H1 (cell line): ENCODE data around the gene BNC2.

Experiments
- CTCF ChIP-seq, 3 experiments: IDR thresholded peaks; 1 replicate in 2 of 3; 2 replicates in 1 of 3; pipeline versions ENCODE4 v1.5.1 to v1.6.1; 2011; ENCODE audit warnings: low read length in 3 of 3, mild to moderate bottlenecking in 3 of 3, inconsistent platforms in 2 of 3, low read depth in 1 of 3, moderate library complexity in 1 of 3; ENCODE audit not compliant: insufficient read depth in 1 of 3; ENCODE audit errors: control extremely low read depth in 1 of 3
- GABPA ChIP-seq: IDR thresholded peaks from 2 replicates; pipeline ENCODE4 v1.6.1; 2011; ENCODE audit warnings: mild to moderate bottlenecking, low read length, moderate library complexity, borderline replicate concordance; ENCODE audit not compliant: insufficient read depth
- JUND ChIP-seq: IDR thresholded peaks from 2 replicates; pipeline ENCODE4 v1.6.1; 2011; ENCODE audit warnings: mild to moderate bottlenecking, improper control_type of control experiment, low read length
- NRF1 ChIP-seq: IDR thresholded peaks from 2 replicates; pipeline ENCODE4 v1.6.1; 2011; ENCODE audit warnings: mild to moderate bottlenecking, low read depth, low read length, improper control_type of control experiment
- POLR2AphosphoS5 ChIP-seq: IDR thresholded peaks from 2 replicates; pipeline ENCODE4 v1.6.1; 2011; ENCODE audit warnings: low read depth, low read length
- RFX5 ChIP-seq: IDR thresholded peaks from 2 replicates; pipeline ENCODE4 v1.6.1; 2011; ENCODE audit warnings: low read depth, low read length, improper control_type of control experiment, borderline replicate concordance
- SRF ChIP-seq: IDR thresholded peaks from 2 replicates; pipeline ENCODE4 v1.6.1; 2011; ENCODE audit warnings: mild to moderate bottlenecking, low read depth, low read length, moderate library complexity
- SUZ12 ChIP-seq: fragments of 200-600 bp; sonication (generic); IDR thresholded peaks from 2 replicates; pipeline ENCODE4 v1.6.1; 2012; ENCODE audit warnings: mild to moderate bottlenecking, inconsistent platforms, low read length, moderate library complexity, mixed read lengths
- USF2 ChIP-seq: IDR thresholded peaks from 2 replicates; pipeline ENCODE4 v1.6.1; 2011; ENCODE audit warnings: low read length, improper control_type of control experiment

GRCh38 chr9:16735001-16735400, 135.5 kb downstream of the BNC2 start:
- no peak for TF ChIP-seq USF2
- TF ChIP-seq NRF1: no peak
- no peak for TF ChIP-seq POLR2AphosphoS5
- TF ChIP-seq SUZ12: no peak
- TF ChIP-seq JUND: no peak
- no peak for TF ChIP-seq CTCF (IDR thresholded peaks at IDR 0.05; ENCODE audit: control extremely low read depth in 1 of 3, insufficient read depth in 1 of 3, low read depth in 1 of 3, low read length in 3 of 3)
- TF ChIP-seq SRF: no peak
- no peak for TF ChIP-seq GABPA
- no peak for TF ChIP-seq RFX5
